Endothelial cell of umbilical vein (primary cell): ENCODE results near the gene XDH. TPM values are rescaled to one million over a fixed set of nuclear protein-coding genes. Genes with fewer than 3 reads are reported as not detected.

Experiments used
- BruUV-seq: library from RNA; stranded (reverse); fragments of 400-500 nt; replicated peaks from 2 replicates; lab custom pipeline; 2021; lab: Mats Ljungman, UMichigan
- CTCF ChIA-PET: fragments of 300-600, 350-600 bp; sonication (Branson Sonifier 250); formaldehyde crosslinking; loops from one replicate; lab custom pipeline; 2021; ENCODE audit warnings: antibody characterized with exemption, inconsistent platforms; lab: Charles Lee
- POLR2A ChIA-PET: fragments of 300-600, 350-600 bp; sonication (Branson Sonifier 250); formaldehyde crosslinking; loops from one replicate; lab custom pipeline; 2021; ENCODE audit warnings: antibody characterized with exemption, inconsistent platforms; lab: Charles Lee
- DNase-seq: peaks from one replicate; pipeline ENCODE4 v3.0.0-alpha.2; 2011; ENCODE audit warnings: low read depth, low spot score
- FAIRE-seq: peaks from 2 replicates; lab custom pipeline; 2011; peaks lifted over from hg19 to GRCh38; lab: Jason Lieb, UNC
- H2AFZ ChIP-seq: 2 replicates; pipeline ENCODE4 v1.6.0; 2012; ENCODE audit warnings: low read depth, low read length, control low read depth, inconsistent platforms
- H3K27ac ChIP-seq: 2 replicates; pipeline ENCODE4 v1.5.1; 2011; ENCODE audit warnings: low read depth, mild to moderate bottlenecking, control low read depth, low read length, moderate library complexity; ENCODE audit not compliant: insufficient read depth
- H3K27me3 ChIP-seq, 2 experiments: 2 replicates each; pipeline versions ENCODE4 v1.6.0 to v1.6.1; 2011; ENCODE audit warnings: low read length in 2 of 2, mixed read lengths in 1 of 2; ENCODE audit not compliant: control insufficient read depth in 2 of 2, insufficient read depth in 2 of 2
- H3K36me3 ChIP-seq, 2 experiments: 2 replicates in 1 of 2; 3 replicates in 1 of 2; pipeline ENCODE4 v1.5.1; 2011; ENCODE audit warnings: low read length in 2 of 2, mild to moderate bottlenecking in 1 of 2, moderate library complexity in 1 of 2; ENCODE audit not compliant: control insufficient read depth in 2 of 2, insufficient read depth in 2 of 2; ENCODE audit errors: extremely low read depth in 1 of 2
- H3K4me1 ChIP-seq: 3 replicates; pipeline ENCODE4 v1.5.1; 2011; ENCODE audit warnings: mild to moderate bottlenecking, low read length; ENCODE audit not compliant: control insufficient read depth, insufficient read depth; ENCODE audit errors: extremely low read depth
- H3K4me2 ChIP-seq: 2 replicates; pipeline ENCODE4 v1.6.1; 2011; ENCODE audit warnings: low read length, control low read depth, mixed read lengths; ENCODE audit not compliant: insufficient read depth
- H3K4me3 ChIP-seq, 3 experiments: fragments of 200-600 bp in 1 of 3; sonication (generic), shearing (Covaris generic) in 1 of 3; replicated peaks in 1 of 3; 2 replicates each; pipeline ENCODE4 v1.5.1; 2011 to 2016; ENCODE audit warnings: control low read depth in 3 of 3, low read length in 3 of 3, mild to moderate bottlenecking in 2 of 3, inconsistent platforms in 1 of 3, low read depth in 1 of 3, moderate library complexity in 1 of 3; ENCODE audit not compliant: insufficient read depth in 1 of 3
- H3K79me2 ChIP-seq: 2 replicates; pipeline ENCODE4 v1.6.0; 2012; ENCODE audit warnings: low read length, inconsistent platforms; ENCODE audit not compliant: control insufficient read depth, insufficient read depth
- H3K9ac ChIP-seq: replicated peaks from 2 replicates; pipeline ENCODE3; 2011; ENCODE audit warnings: low read length, control low read depth; ENCODE audit not compliant: insufficient read depth; ENCODE audit errors: extremely low read depth
- H3K9me1 ChIP-seq: replicated peaks from 3 replicates; pipeline ENCODE4 v1.6.0; 2011; ENCODE audit warnings: mild to moderate bottlenecking, low read length; ENCODE audit not compliant: control insufficient read depth, insufficient read depth; ENCODE audit errors: extremely low read depth
- H3K9me3 ChIP-seq: replicated peaks from 2 replicates; pipeline ENCODE4 v1.5.1; 2012; ENCODE audit warnings: low read length, inconsistent platforms; ENCODE audit not compliant: control insufficient read depth, insufficient read depth
- H4K20me1 ChIP-seq: replicated peaks from 2 replicates; pipeline ENCODE3; 2011; ENCODE audit warnings: mild to moderate bottlenecking, low read length; ENCODE audit not compliant: control insufficient read depth, insufficient read depth; ENCODE audit errors: extremely low read depth
- CTCF ChIP-seq, 2 donors: IDR thresholded peaks; 1 replicate in 1 of 2; 2 replicates in 1 of 2; pipeline ENCODE4 v1.5.1; 2011; ENCODE audit warnings: low read length in 2 of 2, mild to moderate bottlenecking in 2 of 2, moderate library complexity in 2 of 2, control low read depth in 1 of 2, inconsistent platforms in 1 of 2, low read depth in 1 of 2; ENCODE audit not compliant: insufficient read depth in 1 of 2; ENCODE audit errors: extremely low read depth in 1 of 2
- EZH2 ChIP-seq: IDR thresholded peaks from 2 replicates; pipeline ENCODE4 v1.6.1; 2012; ENCODE audit warnings: borderline replicate concordance, low read depth, mild to moderate bottlenecking, moderate library complexity, low read length, inconsistent platforms; ENCODE audit not compliant: severe bottlenecking
- FOS ChIP-seq: IDR thresholded peaks from 2 replicates; pipeline ENCODE4 v1.6.1; 2011; ENCODE audit warnings: mild to moderate bottlenecking, low read length, moderate library complexity, borderline replicate concordance; ENCODE audit not compliant: insufficient read depth
- GATA2 ChIP-seq: IDR thresholded peaks from 2 replicates; pipeline ENCODE4 v1.7.0; 2011; ENCODE audit warnings: low read depth, mild to moderate bottlenecking, moderate library complexity, mixed read lengths, low read length; ENCODE audit not compliant: insufficient read length, insufficient read depth
- JUN ChIP-seq: IDR thresholded peaks from 2 replicates; pipeline ENCODE4 v1.6.1; 2011; ENCODE audit warnings: borderline replicate concordance, low read depth; ENCODE audit not compliant: insufficient read length, insufficient read depth
- MAX ChIP-seq: IDR thresholded peaks from 2 replicates; pipeline ENCODE4 v1.6.1; 2011; ENCODE audit not compliant: insufficient read depth, insufficient read length
- MYC ChIP-seq: IDR thresholded peaks from one replicate; pipeline ENCODE4 v1.6.1; 2011; ENCODE audit warnings: mild to moderate bottlenecking, low read depth, low read length
- POLR2AphosphoS5 ChIP-seq: IDR thresholded peaks from 2 replicates; pipeline ENCODE4 v1.6.1; 2012; ENCODE audit warnings: low read depth, mild to moderate bottlenecking, control low read depth, low read length, moderate library complexity; ENCODE audit not compliant: insufficient read depth
- dilution Hi-C: fragments of 300-500 bp; cut with MboI; formaldehyde crosslinking; loops from one replicate; pipeline ENCODE4 v1.15.0; 2019; ENCODE audit warnings: low sequenced_read_pairs; ENCODE audit not compliant: extremely low pct_ligation_motif_present
- intact Hi-C: fragments of 100-400 bp; cut with micrococcal nuclease; formaldehyde crosslinking; loops from one replicate; pipeline ENCODE4 v1.10.0; 2022
- polyA plus RNA-seq, 4 experiments: library from polyadenylated mRNA; depleted of rRNA in 3 of 4; stranded (reverse) in 3 of 4; unstranded in 1 of 4; fragments of >200 nt; gene quantifications; 2 replicates each; pipeline versions ENCODE4 v1.2.1 to v1.2.3, GENCODE V29; 2011 to 2012; ENCODE audit warnings: missing spikeins in 1 of 4
- total RNA-seq: library from RNA; stranded (reverse); gene quantifications from 2 replicates; pipeline ENCODE4 v1.2.3, GENCODE V29; 2021

XDH gene
- total and polyA plus RNA-seq, 2 donors (not counting 3 experiments of a cell fraction or from before 2014, with no cell fraction given), result not detected

GRCh38 chr2:31333527-31334183, 80.9 kb downstream of the XDH start:
- Histone ChIP-seq H3K4me2 (no peak overlapping the region), H3K9me1 (no peaks in the 10 kb centered on the region), H3K36me3 (no peaks in the 10 kb centered on the region), H3K9me3 (no peaks in the 10 kb centered on the region), H2AFZ (no peak overlapping the region), H3K4me1 (no peaks in the 10 kb centered on the region), H3K9ac (no peak overlapping the region), H4K20me1 (no peaks in the 10 kb centered on the region), H3K27ac (no peak overlapping the region), H3K4me3 (no peak overlapping the region), H3K79me2 (no peaks in the 10 kb centered on the region), H3K27me3 (peaks cover 0 to 3% of the 10 kb centered on the region in 2 experiments)
- FAIRE-seq, result peak; percentile 75
- CTCF ChIA-PET, result interaction anchor here (0.7 to 7.6 kb wide), 15 partner anchors 11 to 1170 kb away, joined by 3 to 111 read pairs (median 3); partner anchors contain the start of gene EHD3
- TF ChIP-seq CTCF (IDR thresholded peaks at IDR 0.05; ENCODE audit: extremely low read depth in 1 of 2, insufficient read depth in 1 of 2, low read depth in 1 of 2, low read length in 2 of 2), result peak; percentile 81 to 93
- TF ChIP-seq MAX, result no peak
- no peak for TF ChIP-seq MYC
- TF ChIP-seq GATA2, result no peak
- no peak for TF ChIP-seq JUN
- TF ChIP-seq POLR2AphosphoS5, result no peak
- TF ChIP-seq FOS, result no peak
- TF ChIP-seq EZH2, result no peak
- dilution Hi-C loops, result loop anchor here (25.0 kb wide), 1 partner anchor 621 kb away; no protein-coding TSS in a partner anchor
- POLR2A ChIA-PET, result no interaction called here
- DNase-seq, result peak; percentile 60
- intact Hi-C loops, result loop anchor here (1.0 to 2.0 kb wide), 5 partner anchors 100 to 619 kb away; partner anchors contain the start of gene GALNT14
- no TSS peak for BruUV-seq
